ENCODE data around the gene NRIP1.

NRIP1 gene

DNA sequence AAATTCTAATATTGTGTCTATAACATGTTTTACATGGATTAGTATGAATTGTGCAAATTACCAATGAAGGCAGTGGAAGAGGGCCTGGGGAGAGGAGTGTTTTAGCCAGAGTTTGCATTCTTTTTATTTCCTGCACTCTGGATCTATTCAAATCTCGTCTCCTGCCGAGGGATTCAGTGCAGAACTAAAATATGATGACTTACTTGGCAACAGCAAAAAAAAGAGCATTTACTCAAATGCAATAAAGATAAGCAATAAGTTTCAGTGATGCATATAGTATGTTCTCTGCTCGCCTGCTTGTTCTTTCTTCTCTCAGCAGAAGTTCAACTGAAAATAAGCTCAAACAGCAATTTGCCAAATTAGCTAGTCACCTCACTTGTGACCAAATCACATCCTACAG, 33.4 kb upstream of the NRIP1 start:
- no peaks in the 10 kb centered on the region for H3K36me3 ChIP-seq
- DNase-seq: no peak
- TF ChIP-seq CTCF (IDR thresholded peaks at IDR 0.05; ENCODE audit: low read depth, low read length): no peak
- H3K27me3 ChIP-seq (ENCODE audit: insufficient read depth, low read depth, severe bottlenecking): no peaks in the 10 kb centered on the region
- H3K4me3 ChIP-seq (ENCODE audit: low read depth, low read length): no peak overlapping the region
- H3K27ac ChIP-seq: no peak overlapping the region
- H3K9me3 ChIP-seq (ENCODE audit: severe bottlenecking): no peaks in the 10 kb centered on the region

DNA sequence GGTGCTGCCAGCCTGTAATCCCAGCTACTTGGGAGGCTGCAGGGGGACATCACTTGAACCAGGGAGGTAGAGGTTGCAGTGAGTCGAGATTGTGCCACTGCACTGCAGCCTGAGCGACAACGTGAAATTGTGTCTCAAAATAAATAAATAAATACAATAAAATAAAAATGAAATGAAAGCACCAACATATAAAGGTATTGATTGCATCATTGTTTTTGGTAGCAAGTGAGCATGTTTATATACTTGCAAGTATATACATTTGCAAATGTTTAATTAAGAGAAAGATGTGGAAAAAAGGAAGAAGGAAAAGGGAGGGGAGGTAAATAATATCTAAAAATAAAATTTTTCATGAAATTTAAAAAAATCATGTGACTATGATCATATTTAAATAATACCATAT, 32.8 kb upstream of the NRIP1 start:
- no peak for TF ChIP-seq CTCF (IDR thresholded peaks at IDR 0.05; ENCODE audit: low read depth, low read length)

GRCh38 chr21:15096146-15096545, 31.3 kb upstream of the NRIP1 start:
- Histone ChIP-seq H3K4me3 (ENCODE audit: low read depth, low read length) (no peak overlapping the region), H3K27ac (no peak overlapping the region), H3K36me3 (no peaks in the 10 kb centered on the region), H3K27me3 (ENCODE audit: insufficient read depth, low read depth, severe bottlenecking) (no peaks in the 10 kb centered on the region), H3K9me3 (ENCODE audit: severe bottlenecking) (no peaks in the 10 kb centered on the region)
- TF ChIP-seq CTCF (IDR thresholded peaks at IDR 0.05; ENCODE audit: low read depth, low read length): no peak
- no peak for DNase-seq

More for the DNA sequence above, 32.8 kb upstream of the NRIP1 start:
- Histone ChIP-seq H3K27me3 (ENCODE audit: insufficient read depth, low read depth, severe bottlenecking) (no peaks in the 10 kb centered on the region), H3K9me3 (ENCODE audit: severe bottlenecking) (no peaks in the 10 kb centered on the region), H3K4me3 (ENCODE audit: low read depth, low read length) (no peak overlapping the region), H3K27ac (no peak overlapping the region), H3K36me3 (no peaks in the 10 kb centered on the region)
- no peak for DNase-seq

GRCh38 chr21:15095326-15095725, 30.5 kb upstream of the NRIP1 start:
- Histone ChIP-seq H3K4me3 (ENCODE audit: low read depth, low read length) (no peak overlapping the region), H3K36me3 (no peaks in the 10 kb centered on the region), H3K27me3 (ENCODE audit: insufficient read depth, low read depth, severe bottlenecking) (no peaks in the 10 kb centered on the region), H3K9me3 (ENCODE audit: severe bottlenecking) (no peaks in the 10 kb centered on the region), H3K27ac (no peak overlapping the region)
- no peak for TF ChIP-seq CTCF (IDR thresholded peaks at IDR 0.05; ENCODE audit: low read depth, low read length)
- DNase-seq: no peak

DNA sequence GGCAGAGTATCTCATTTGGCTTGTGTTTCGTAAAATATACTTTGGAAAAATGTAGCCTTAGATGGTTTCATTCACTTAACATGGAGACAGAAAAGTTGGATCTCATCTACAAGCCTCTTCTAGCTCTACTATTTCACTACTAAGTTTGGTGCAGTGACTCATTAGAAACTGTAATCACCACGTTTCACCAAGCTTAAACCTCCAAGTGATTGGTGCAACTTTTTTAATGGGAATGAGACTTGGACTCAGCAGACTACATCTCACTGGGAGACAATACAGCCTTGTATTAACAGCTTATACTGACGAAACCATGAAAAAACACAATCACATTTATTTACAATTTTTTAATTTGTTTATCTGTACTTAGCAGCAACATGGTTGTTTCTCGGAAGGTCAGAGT, 29.9 kb upstream of the NRIP1 start:
- DNase-seq: no peak
- Histone ChIP-seq H3K27ac (no peak overlapping the region), H3K27me3 (ENCODE audit: insufficient read depth, low read depth, severe bottlenecking) (no peaks in the 10 kb centered on the region), H3K4me3 (ENCODE audit: low read depth, low read length) (no peak overlapping the region), H3K36me3 (no peaks in the 10 kb centered on the region), H3K9me3 (ENCODE audit: severe bottlenecking) (no peaks in the 10 kb centered on the region)
- TF ChIP-seq CTCF (IDR thresholded peaks at IDR 0.05; ENCODE audit: low read depth, low read length): no peak

GRCh38 chr21:15093216-15093615, 28.4 kb upstream of the NRIP1 start:
- no peak for DNase-seq
- H3K36me3 ChIP-seq: no peaks in the 10 kb centered on the region
- no peak for TF ChIP-seq CTCF (IDR thresholded peaks at IDR 0.05; ENCODE audit: low read depth, low read length)
- no peaks in the 10 kb centered on the region for H3K27me3 ChIP-seq (ENCODE audit: insufficient read depth, low read depth, severe bottlenecking)
- H3K27ac ChIP-seq: no peak overlapping the region
- H3K4me3 ChIP-seq (ENCODE audit: low read depth, low read length): no peak overlapping the region
- H3K9me3 ChIP-seq (ENCODE audit: severe bottlenecking): no peaks in the 10 kb centered on the region

All from WERI-Rb-1 (cell line).